Suppressor macrophage treated with lipopolysaccharide for 4 hours (primary cell): ENCODE measurements around the gene ZNRF1.

Source experiments
- DNase-seq: peaks from one replicate; pipeline ENCODE4 v3.0.0-alpha.2; 2020

Gene ZNRF1

GRCh38 chr16:75100603-75100990 lies 101.8 kb downstream of the ZNRF1 start:
- no peak for DNase-seq

- no peak for DNase-seq
These were observed 102.8 kb downstream of the ZNRF1 start for GRCh38 chr16:75101635-75102034.

GRCh38 chr16:75102595-75102994 lies 103.8 kb downstream of the ZNRF1 start:
- no peak for DNase-seq

GRCh38 chr16:75103994-75104393 lies 105.2 kb downstream of the ZNRF1 start:
- DNase-seq = no peak

GRCh38 chr16:75104836-75105235 lies 106.0 kb downstream of the ZNRF1 start:
- DNase-seq = no peak

- peak; percentile 73 for DNase-seq
These were observed 106.7 kb downstream of the ZNRF1 start for GRCh38 chr16:75105306-75106061.

- no peak for DNase-seq
These were observed 107.8 kb downstream of the ZNRF1 start for GRCh38 chr16:75106351-75107274.

- no peak for DNase-seq
These were observed 108.7 kb downstream of the ZNRF1 start for GRCh38 chr16:75107505-75107904.

GRCh38 chr16:75108792-75109731 lies 110.2 kb downstream of the ZNRF1 start:
- peak; percentile 82 for DNase-seq

GRCh38 chr16:75109732-75110243 lies 111.0 kb downstream of the ZNRF1 start:
- DNase-seq = no peak

- peak; percentile 96 for DNase-seq
These were observed 112.1 kb downstream of the ZNRF1 start for GRCh38 chr16:75110637-75111513.

GRCh38 chr16:75111514-75111940 lies 112.7 kb downstream of the ZNRF1 start:
- no peak for DNase-seq

GRCh38 chr16:75111961-75112733 lies 113.3 kb downstream of the ZNRF1 start:
- DNase-seq = peak; percentile 32

- no peak for DNase-seq
These were observed 114.1 kb downstream of the ZNRF1 start for GRCh38 chr16:75112734-75113491.

- DNase-seq = no peak
These were observed 114.8 kb downstream of the ZNRF1 start for GRCh38 chr16:75113541-75114121.

GRCh38 chr16:75114179-75114945 lies 115.5 kb downstream of the ZNRF1 start:
- DNase-seq = no peak

GRCh38 chr16:75114946-75115825 lies 116.4 kb downstream of the ZNRF1 start:
- no peak for DNase-seq
